ENCODE measurements around the gene N4BP2L2. TPM values are rescaled to one million over a fixed set of nuclear protein-coding genes. Genes with fewer than 3 reads are reported as not detected.

The N4BP2L2 gene
- total and polyA plus RNA-seq, 9 of the 15 experiments (the other 6 are each of a cell fraction or from before 2014, with no cell fraction given) = 33.9 to 76.4 (median 48.7) TPM

DNA sequence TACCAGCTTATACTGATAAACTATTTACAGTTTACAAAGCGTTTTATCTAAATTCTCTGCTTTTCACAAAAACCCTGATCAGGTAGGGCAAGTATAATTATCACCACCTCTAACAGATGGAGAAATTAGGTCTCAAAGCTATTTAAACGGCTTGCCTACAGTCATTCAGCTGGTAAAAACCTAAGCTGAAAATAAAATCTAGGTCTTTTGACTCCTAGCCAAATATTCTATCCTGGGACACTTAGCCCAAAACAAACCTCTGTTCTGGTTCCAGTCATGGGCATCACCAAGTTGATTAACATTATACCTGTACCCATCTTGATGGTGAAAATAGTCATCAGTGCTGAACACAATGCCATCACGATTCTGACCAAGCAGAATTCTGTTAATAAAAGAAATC lies 11.4 kb downstream of the N4BP2L2 start (continued):
- TF ChIP-seq, protein P1, sequence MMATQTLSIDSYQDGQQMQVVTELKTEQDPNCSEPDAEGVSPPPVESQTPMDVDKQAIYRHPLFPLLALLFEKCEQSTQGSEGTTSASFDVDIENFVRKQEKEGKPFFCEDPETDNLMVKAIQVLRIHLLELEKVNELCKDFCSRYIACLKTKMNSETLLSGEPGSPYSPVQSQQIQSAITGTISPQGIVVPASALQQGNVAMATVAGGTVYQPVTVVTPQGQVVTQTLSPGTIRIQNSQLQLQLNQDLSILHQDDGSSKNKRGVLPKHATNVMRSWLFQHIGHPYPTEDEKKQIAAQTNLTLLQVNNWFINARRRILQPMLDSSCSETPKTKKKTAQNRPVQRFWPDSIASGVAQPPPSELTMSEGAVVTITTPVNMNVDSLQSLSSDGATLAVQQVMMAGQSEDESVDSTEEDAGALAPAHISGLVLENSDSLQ (IDR thresholded peaks at IDR 0.05) = no peak
- TF ChIP-seq, protein P2, sequence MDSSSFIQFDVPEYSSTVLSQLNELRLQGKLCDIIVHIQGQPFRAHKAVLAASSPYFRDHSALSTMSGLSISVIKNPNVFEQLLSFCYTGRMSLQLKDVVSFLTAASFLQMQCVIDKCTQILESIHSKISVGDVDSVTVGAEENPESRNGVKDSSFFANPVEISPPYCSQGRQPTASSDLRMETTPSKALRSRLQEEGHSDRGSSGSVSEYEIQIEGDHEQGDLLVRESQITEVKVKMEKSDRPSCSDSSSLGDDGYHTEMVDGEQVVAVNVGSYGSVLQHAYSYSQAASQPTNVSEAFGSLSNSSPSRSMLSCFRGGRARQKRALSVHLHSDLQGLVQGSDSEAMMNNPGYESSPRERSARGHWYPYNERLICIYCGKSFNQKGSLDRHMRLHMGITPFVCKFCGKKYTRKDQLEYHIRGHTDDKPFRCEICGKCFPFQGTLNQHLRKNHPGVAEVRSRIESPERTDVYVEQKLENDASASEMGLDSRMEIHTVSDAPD (CRISPR knock-in tag; IDR thresholded peaks at IDR 0.05) = no peak
- TF ChIP-seq, protein P3, sequence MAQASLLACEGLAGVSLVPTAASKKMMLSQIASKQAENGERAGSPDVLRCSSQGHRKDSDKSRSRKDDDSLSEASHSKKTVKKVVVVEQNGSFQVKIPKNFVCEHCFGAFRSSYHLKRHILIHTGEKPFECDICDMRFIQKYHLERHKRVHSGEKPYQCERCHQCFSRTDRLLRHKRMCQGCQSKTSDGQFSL (CRISPR knock-in tag; IDR thresholded peaks at IDR 0.05) = no peak
- TF ChIP-seq, protein P3 (tag; IDR thresholded peaks at IDR 0.05) = no peak
- TF ChIP-seq ZNF717 (CRISPR knock-in tag; IDR thresholded peaks at IDR 0.05) = no peak

DNA sequence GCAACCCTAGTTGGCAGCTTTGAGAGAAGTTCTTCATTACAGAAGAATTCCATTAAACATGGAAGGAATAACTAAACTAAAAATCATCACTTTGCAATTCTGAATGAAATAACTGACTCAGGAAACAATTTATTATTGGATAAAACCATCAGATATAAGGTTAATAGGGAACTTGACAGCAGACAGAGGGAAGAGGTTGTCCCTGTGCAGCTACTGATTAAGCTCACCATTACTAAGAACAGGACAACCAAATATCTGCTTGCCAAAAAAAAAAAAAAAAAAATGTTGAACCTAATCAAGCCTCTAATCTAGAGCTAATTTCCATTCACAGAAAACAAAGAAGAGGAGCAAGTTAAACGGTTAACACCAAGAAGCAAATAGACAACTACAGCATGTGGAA lies 12.8 kb downstream of the N4BP2L2 start:
- Histone ChIP-seq H3K4me2 (ENCODE audit: insufficient read depth, low read length) (no peak overlapping the region), H3K9me3 (replicated peaks; ENCODE audit: control insufficient read depth, insufficient read depth, low read depth, low read length) (no peaks in the 10 kb centered on the region), H4K20me1 (replicated peaks; ENCODE audit: control insufficient read depth, insufficient read depth, low read length) (peaks cover under 1% of the 10 kb centered on the region), H2AFZ (ENCODE audit: low read depth, low read length) (no peak overlapping the region), H3K4me3 (no peak overlapping the region), H3K27ac (ENCODE audit: extremely low read depth, low read depth, low read length) (no peak overlapping the region), H3K9me1 (ENCODE audit: control insufficient read depth, insufficient read depth, low read length) (no peaks in the 10 kb centered on the region), H3K4me1 (replicated peaks in 1 of 2; ENCODE audit: control insufficient read depth in 2 of 2, insufficient read depth in 2 of 2, low read length in 2 of 2) (no peaks in the 10 kb centered on the region), H3K9ac (ENCODE audit: insufficient read depth in 1 of 2, low read depth in 2 of 2, low read length in 2 of 2) (no peak overlapping the region), H3K36me3 (ENCODE audit: control insufficient read depth, insufficient read depth, low read length) (peaks cover 40% of the 10 kb centered on the region; the same call in 1 of the 3 replicates), H3K27me3 (ENCODE audit: control insufficient read depth in 2 of 2, insufficient read depth in 2 of 2, low read length in 2 of 2) (no peaks in the 10 kb centered on the region), H3K79me2 (ENCODE audit: control insufficient read depth, insufficient read depth, low read length) (peaks cover 59% of the 10 kb centered on the region)
- DNase-seq (ENCODE audit: extremely low read depth in 1 of 4, low spot score in 3 of 4) = no peak
- no peak for ATAC-seq
- in situ Hi-C loops (cut with MboI) = no loop called here
- no TSS peak for BruUV-seq (replicated peaks)
- ChIA-PET CTCF (ENCODE audit: low intra/inter-chr PET ratio) (no interaction called here), POLR2A (interaction anchor here (0.9 to 1.0 kb wide), 2 partner anchors 12 to 22 kb away, joined by 3 read pairs; no protein-coding TSS in a partner anchor)
- intact Hi-C loops (cut with micrococcal nuclease) = no loop called here
- FAIRE-seq = no peak
- WGBS (ENCODE audit: insufficient coverage, low coverage, missing lambda C conversion rate) = 0% methylated on average over 1 of the region's 1 CpG
- no peak for TF ChIP-seq NFRKB (IDR thresholded peaks at IDR 0.05; ENCODE audit: low read depth)
- TF ChIP-seq FOXA1 (IDR thresholded peaks at IDR 0.05; ENCODE audit: borderline replicate concordance) = no peak
- no peak for TF ChIP-seq ZNF24 (IDR thresholded peaks at IDR 0.05)
- no peak for TF ChIP-seq ZNF75A (CRISPR knock-in tag; IDR thresholded peaks at IDR 0.05)
- no peak for TF ChIP-seq ZNF184 (CRISPR knock-in tag; IDR thresholded peaks at IDR 0.05)
- no peak for TF ChIP-seq SRSF3 (IDR thresholded peaks at IDR 0.05; ENCODE audit: insufficient read depth, low read length)
- no peak for TF ChIP-seq KAT8 (IDR thresholded peaks at IDR 0.05; ENCODE audit: low read depth)
- TF ChIP-seq ELF2 (CRISPR knock-in tag; IDR thresholded peaks at IDR 0.05) = no peak
- no peak for TF ChIP-seq RFX7 (CRISPR knock-in tag; IDR thresholded peaks at IDR 0.05)
- TF ChIP-seq EP400 (IDR thresholded peaks at IDR 0.05) = no peak
- TF ChIP-seq DPF2 (IDR thresholded peaks at IDR 0.05) = no peak
- TF ChIP-seq, protein P4, sequence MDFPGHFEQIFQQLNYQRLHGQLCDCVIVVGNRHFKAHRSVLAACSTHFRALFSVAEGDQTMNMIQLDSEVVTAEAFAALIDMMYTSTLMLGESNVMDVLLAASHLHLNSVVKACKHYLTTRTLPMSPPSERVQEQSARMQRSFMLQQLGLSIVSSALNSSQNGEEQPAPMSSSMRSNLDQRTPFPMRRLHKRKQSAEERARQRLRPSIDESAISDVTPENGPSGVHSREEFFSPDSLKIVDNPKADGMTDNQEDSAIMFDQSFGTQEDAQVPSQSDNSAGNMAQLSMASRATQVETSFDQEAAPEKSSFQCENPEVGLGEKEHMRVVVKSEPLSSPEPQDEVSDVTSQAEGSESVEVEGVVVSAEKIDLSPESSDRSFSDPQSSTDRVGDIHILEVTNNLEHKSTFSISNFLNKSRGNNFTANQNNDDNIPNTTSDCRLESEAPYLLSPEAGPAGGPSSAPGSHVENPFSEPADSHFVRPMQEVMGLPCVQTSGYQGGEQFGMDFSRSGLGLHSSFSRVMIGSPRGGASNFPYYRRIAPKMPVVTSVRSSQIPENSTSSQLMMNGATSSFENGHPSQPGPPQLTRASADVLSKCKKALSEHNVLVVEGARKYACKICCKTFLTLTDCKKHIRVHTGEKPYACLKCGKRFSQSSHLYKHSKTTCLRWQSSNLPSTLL (IDR thresholded peaks at IDR 0.05) = no peak
- TF ChIP-seq, protein P5, sequence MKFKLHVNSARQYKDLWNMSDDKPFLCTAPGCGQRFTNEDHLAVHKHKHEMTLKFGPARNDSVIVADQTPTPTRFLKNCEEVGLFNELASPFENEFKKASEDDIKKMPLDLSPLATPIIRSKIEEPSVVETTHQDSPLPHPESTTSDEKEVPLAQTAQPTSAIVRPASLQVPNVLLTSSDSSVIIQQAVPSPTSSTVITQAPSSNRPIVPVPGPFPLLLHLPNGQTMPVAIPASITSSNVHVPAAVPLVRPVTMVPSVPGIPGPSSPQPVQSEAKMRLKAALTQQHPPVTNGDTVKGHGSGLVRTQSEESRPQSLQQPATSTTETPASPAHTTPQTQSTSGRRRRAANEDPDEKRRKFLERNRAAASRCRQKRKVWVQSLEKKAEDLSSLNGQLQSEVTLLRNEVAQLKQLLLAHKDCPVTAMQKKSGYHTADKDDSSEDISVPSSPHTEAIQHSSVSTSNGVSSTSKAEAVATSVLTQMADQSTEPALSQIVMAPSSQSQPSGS (CRISPR knock-in tag; IDR thresholded peaks at IDR 0.05) = no peak
